K562 (cell line): ENCODE results near the gene ASF1B. TPM values are rescaled to one million over a fixed set of nuclear protein-coding genes. Genes with fewer than 3 reads are reported as not detected.
A peak's percentile ranks its signal among the peaks of the same experiment; 100 is the strongest.

Experiments
- ARID1B ChIP-seq: fragments of 450-650 bp; IDR thresholded peaks from 2 replicates; pipeline ENCODE4 v1.6.1; 2016; ENCODE audit warnings: antibody characterized with exemption, mild to moderate bottlenecking, inconsistent platforms
- CBFA2T2 ChIP-seq: fragments of 450-650 bp; conservative IDR thresholded peaks from 2 replicates; pipeline ENCODE4 v1.6.1; 2017; ENCODE audit warnings: mild to moderate bottlenecking
- DDX20 ChIP-seq: fragments of 450-650 bp; IDR thresholded peaks from 2 replicates; pipeline ENCODE4 v1.6.1; 2016; ENCODE audit warnings: missing genetic modification characterization, low read depth, mild to moderate bottlenecking, missing compliant biosample characterization, moderate library complexity
- EP400 ChIP-seq: fragments of 450-650 bp; IDR thresholded peaks from 2 replicates; pipeline ENCODE4 v1.6.1; 2017; ENCODE audit warnings: antibody characterized with exemption, mild to moderate bottlenecking, moderate library complexity
- ETV6 ChIP-seq, 3 experiments: fragments of 150-350 bp in 1 of 3; sonication (generic) in 1 of 3; formaldehyde crosslinking in 1 of 3; IDR thresholded peaks; 2 replicates each; pipeline versions ENCODE4 v1.6.1 to v1.8.0; 2014 to 2022; ENCODE audit warnings: borderline replicate concordance in 2 of 3, low read depth in 2 of 3, antibody characterized with exemption in 1 of 3, low read length in 1 of 3, mild to moderate bottlenecking in 1 of 3, missing genetic modification reagents in 1 of 3
- GATA2 ChIP-seq: sonication (generic); formaldehyde crosslinking; IDR thresholded peaks from 2 replicates; pipeline ENCODE4 v1.4.0; 2020; ENCODE audit warnings: mild to moderate bottlenecking, missing genetic modification reagents
- HMG20A ChIP-seq: fragments of 450-650 bp; formaldehyde crosslinking; conservative IDR thresholded peaks from 2 replicates; pipeline ENCODE4 v1.4.0; 2020; ENCODE audit warnings: mild to moderate bottlenecking, mixed read lengths
- L3MBTL2 ChIP-seq: fragments of 450-650 bp; IDR thresholded peaks from 2 replicates; pipeline ENCODE4 v1.6.1; 2016; ENCODE audit warnings: mild to moderate bottlenecking, moderate library complexity
- MEF2D ChIP-seq: conservative IDR thresholded peaks from 2 replicates; pipeline ENCODE4 v1.6.1; 2016; ENCODE audit warnings: low read depth, missing genetic modification characterization, missing compliant biosample characterization
- NR4A1 ChIP-seq, 2 experiments: fragments of 250-450 bp in 1 of 2; fragments of 450-650 bp in 1 of 2; sonication (Bioruptor Pico) in 1 of 2; IDR thresholded peaks; 2 replicates each; pipeline versions ENCODE4 v1.4.0 to v1.6.1; 2016 to 2020; ENCODE audit warnings: mild to moderate bottlenecking in 2 of 2, missing compliant biosample characterization in 1 of 2, missing genetic modification characterization in 1 of 2, moderate library complexity in 1 of 2
- RBM25 ChIP-seq: fragments of 200-400 bp; formaldehyde crosslinking; IDR thresholded peaks from 2 replicates; pipeline ENCODE4 v1.6.1; 2018; ENCODE audit warnings: low read length, low read depth, moderate library complexity; ENCODE audit not compliant: severe bottlenecking
- SOX6 ChIP-seq: fragments of 450-650 bp; IDR thresholded peaks from 2 replicates; pipeline ENCODE4 v1.6.1; 2014; ENCODE audit warnings: mild to moderate bottlenecking
- SRF ChIP-seq, 2 experiments: fragments of 250-450, 450-650 bp in 1 of 2; sonication (Bioruptor Pico) in 1 of 2; sonication (generic) in 1 of 2; formaldehyde crosslinking; IDR thresholded peaks; 2 replicates each; pipeline versions ENCODE4 v1.5.0 to v1.5.1; 2020 to 2022; ENCODE audit warnings: mild to moderate bottlenecking in 1 of 2, missing genetic modification reagents in 1 of 2
- TAF15 ChIP-seq: fragments of 200-400 bp; formaldehyde crosslinking; IDR thresholded peaks from 2 replicates; pipeline ENCODE4 v1.6.1; 2017; ENCODE audit warnings: mild to moderate bottlenecking, low read depth, low read length, moderate library complexity
- ZBTB9 ChIP-seq: fragments of 450-650 bp; formaldehyde crosslinking; IDR thresholded peaks from 2 replicates; pipeline ENCODE4 v1.4.0; 2020; ENCODE audit warnings: mild to moderate bottlenecking, moderate library complexity
- ZKSCAN8 ChIP-seq: fragments of 200-800 bp; sonication (Bioruptor generic); IDR thresholded peaks from 2 replicates; pipeline ENCODE4 v1.6.1; 2016; ENCODE audit warnings: missing genetic modification characterization, missing compliant biosample characterization
- polyA plus RNA-seq, 8 experiments: library from polyadenylated mRNA; depleted of rRNA in 4 of 8; stranded (reverse) in 5 of 8; unstranded in 3 of 8; fragments of >200 nt; fragmentation: Nextera tagmentation in 2 of 8; fragmentation: Illumina TruSeq in 1 of 8; extraction: Ambion mirVana in 2 of 8; extraction: Trizol in 1 of 8; gene quantifications; 2 replicates each; pipeline versions ENCODE4 v1.2.1 to v1.2.3, GENCODE V29; 2011 to 2014; ENCODE audit warnings: inconsistent platforms in 1 of 8, missing spikeins in 1 of 8
- total RNA-seq, 7 experiments: library from RNA; depleted of rRNA in 6 of 7; stranded (reverse); fragments of >200 nt in 6 of 7; fragmentation: Illumina TruSeq in 2 of 7; extraction: Trizol in 2 of 7; gene quantifications; 2 replicates each; pipeline versions ENCODE4 v1.2.1 to v1.2.3, GENCODE V29; 2011 to 2021; ENCODE audit warnings: low replicate concordance in 1 of 7
- TF ChIP-seq, protein P1 (sequence below): sonication (generic); formaldehyde crosslinking; IDR thresholded peaks from 2 replicates; pipeline ENCODE4 v1.8.0; 2023; ENCODE audit warnings: missing genetic modification reagents, mild to moderate bottlenecking, borderline replicate concordance

The ASF1B gene
- total and polyA plus RNA-seq, 9 of the 15 experiments (the other 6 are each of a cell fraction or from before 2014, with no cell fraction given) = 6.0 to 69.4 (median 53.3) TPM

DNA sequence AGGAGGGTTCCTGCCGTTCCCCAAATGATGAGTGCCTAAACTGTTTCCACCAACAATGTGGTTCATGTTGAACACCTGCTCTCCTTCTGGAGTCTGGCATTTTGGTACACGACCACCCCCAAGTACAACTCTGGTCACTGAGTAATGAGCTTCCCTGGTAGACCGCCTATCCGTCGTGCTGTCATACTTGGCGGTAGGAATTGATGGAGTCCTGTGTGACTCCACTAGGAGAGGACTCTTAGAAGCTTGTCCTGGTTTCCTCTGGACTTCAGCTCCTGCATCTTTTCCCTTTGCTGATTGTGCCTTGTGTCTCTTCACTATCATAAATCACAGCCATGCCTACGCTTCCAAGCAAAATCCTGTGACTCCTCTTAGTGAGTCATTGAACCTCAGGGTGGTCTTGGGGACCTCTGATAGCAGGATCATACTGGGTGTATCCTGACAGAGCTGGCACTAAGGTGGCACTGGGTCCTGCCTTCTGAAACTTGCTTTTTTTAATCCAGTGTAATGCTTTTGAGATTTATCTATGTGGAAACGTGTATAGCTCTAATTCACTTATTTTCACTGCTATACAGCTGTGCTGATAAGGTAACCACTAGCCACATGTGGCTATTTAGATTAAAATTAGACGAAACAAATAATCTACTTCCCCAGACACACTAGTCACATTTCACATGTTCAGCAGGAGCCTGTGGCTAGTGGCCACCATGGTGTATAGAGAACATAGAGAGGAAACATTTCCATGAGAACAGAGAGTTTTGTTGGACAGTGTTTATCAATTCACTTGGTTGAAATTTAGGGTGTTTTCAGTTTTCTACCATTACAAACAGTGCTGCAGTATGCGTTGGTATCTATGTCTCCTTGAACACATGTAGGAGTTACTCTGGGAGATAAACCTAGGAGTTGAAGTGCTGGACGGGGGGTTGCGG, 6.1 kb upstream of the ASF1B start (continued):
- TF ChIP-seq, protein P1, sequence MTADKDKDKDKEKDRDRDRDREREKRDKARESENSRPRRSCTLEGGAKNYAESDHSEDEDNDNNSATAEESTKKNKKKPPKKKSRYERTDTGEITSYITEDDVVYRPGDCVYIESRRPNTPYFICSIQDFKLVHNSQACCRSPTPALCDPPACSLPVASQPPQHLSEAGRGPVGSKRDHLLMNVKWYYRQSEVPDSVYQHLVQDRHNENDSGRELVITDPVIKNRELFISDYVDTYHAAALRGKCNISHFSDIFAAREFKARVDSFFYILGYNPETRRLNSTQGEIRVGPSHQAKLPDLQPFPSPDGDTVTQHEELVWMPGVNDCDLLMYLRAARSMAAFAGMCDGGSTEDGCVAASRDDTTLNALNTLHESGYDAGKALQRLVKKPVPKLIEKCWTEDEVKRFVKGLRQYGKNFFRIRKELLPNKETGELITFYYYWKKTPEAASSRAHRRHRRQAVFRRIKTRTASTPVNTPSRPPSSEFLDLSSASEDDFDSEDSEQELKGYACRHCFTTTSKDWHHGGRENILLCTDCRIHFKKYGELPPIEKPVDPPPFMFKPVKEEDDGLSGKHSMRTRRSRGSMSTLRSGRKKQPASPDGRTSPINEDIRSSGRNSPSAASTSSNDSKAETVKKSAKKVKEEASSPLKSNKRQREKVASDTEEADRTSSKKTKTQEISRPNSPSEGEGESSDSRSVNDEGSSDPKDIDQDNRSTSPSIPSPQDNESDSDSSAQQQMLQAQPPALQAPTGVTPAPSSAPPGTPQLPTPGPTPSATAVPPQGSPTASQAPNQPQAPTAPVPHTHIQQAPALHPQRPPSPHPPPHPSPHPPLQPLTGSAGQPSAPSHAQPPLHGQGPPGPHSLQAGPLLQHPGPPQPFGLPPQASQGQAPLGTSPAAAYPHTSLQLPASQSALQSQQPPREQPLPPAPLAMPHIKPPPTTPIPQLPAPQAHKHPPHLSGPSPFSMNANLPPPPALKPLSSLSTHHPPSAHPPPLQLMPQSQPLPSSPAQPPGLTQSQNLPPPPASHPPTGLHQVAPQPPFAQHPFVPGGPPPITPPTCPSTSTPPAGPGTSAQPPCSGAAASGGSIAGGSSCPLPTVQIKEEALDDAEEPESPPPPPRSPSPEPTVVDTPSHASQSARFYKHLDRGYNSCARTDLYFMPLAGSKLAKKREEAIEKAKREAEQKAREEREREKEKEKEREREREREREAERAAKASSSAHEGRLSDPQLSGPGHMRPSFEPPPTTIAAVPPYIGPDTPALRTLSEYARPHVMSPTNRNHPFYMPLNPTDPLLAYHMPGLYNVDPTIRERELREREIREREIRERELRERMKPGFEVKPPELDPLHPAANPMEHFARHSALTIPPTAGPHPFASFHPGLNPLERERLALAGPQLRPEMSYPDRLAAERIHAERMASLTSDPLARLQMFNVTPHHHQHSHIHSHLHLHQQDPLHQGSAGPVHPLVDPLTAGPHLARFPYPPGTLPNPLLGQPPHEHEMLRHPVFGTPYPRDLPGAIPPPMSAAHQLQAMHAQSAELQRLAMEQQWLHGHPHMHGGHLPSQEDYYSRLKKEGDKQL (CRISPR knock-in tag) = 0 out of 2 replicates have a peak, but pooled peaks have one; percentile 60
- TF ChIP-seq SRF (CRISPR knock-in tag; IDR thresholded peaks at IDR 0.05) (no peak), HMG20A (peak; percentile 85; the same call in 1 of the 2 replicates), MEF2D (peak; percentile 72; the same call in 1 of the 2 replicates), ZBTB9 (CRISPR knock-in tag) (peak; percentile 54; the same call in 1 of the 2 replicates), ZKSCAN8 (CRISPR knock-in tag) (peak; percentile 83), TAF15 (no peak), ARID1B (peak; percentile 95), CBFA2T2 (peak; percentile 93), ETV6 (IDR thresholded peaks at IDR 0.05; ENCODE audit: borderline replicate concordance in 1 of 2, low read depth in 2 of 2, low read length in 1 of 2) (peak in 1 of 2 experiments; percentile 67; a peak in 1 of 4 replicates), ETV6 (CRISPR knock-in tag; IDR thresholded peaks at IDR 0.05; ENCODE audit: borderline replicate concordance) (no peak), SOX6 (peak; percentile 88), GATA2 (CRISPR knock-in tag) (peak; percentile 84), RBM25 (no peak), EP400 (0 out of 2 replicates have a peak, but pooled peaks have one; percentile 19), NR4A1 (CRISPR knock-in tag; IDR thresholded peaks at IDR 0.05) (no peak), NR4A1 (tag; IDR thresholded peaks at IDR 0.05) (peak; percentile 85), L3MBTL2 (peak; percentile 42; the same call in 1 of the 2 replicates), DDX20 (0 out of 2 replicates have a peak, but pooled peaks have one; percentile 25)
